Astrocyte (in vitro differentiated cells and primary cell): ENCODE results near the gene SPDYE6. TPM values are rescaled to one million over a fixed set of nuclear protein-coding genes. Genes with fewer than 3 reads are reported as not detected.

Experiments used
- DNase-seq: peaks from one replicate; pipeline ENCODE4 v3.0.0-alpha.2; 2010; ENCODE audit warnings: low read depth
- FAIRE-seq: peaks from 2 replicates; lab custom pipeline; 2011; peaks lifted over from hg19 to GRCh38; lab: Jason Lieb, UNC
- H2AFZ ChIP-seq: 2 replicates; pipeline ENCODE4 v1.6.0; 2012; ENCODE audit warnings: low read depth, low read length, inconsistent platforms
- H3K27ac ChIP-seq: 2 replicates; pipeline ENCODE4 v1.5.1; 2011; ENCODE audit warnings: low read depth, low read length, inconsistent platforms
- H3K27me3 ChIP-seq: 2 replicates; pipeline ENCODE4 v1.6.0; 2011; ENCODE audit warnings: low read length, inconsistent platforms; ENCODE audit not compliant: insufficient read depth
- H3K36me3 ChIP-seq: 2 replicates; pipeline ENCODE4 v1.5.1; 2011; ENCODE audit warnings: low read length, inconsistent platforms; ENCODE audit not compliant: insufficient read depth
- H3K4me1 ChIP-seq: 2 replicates; pipeline ENCODE4 v1.5.1; 2011; ENCODE audit warnings: low read length, inconsistent platforms; ENCODE audit not compliant: insufficient read depth
- H3K4me2 ChIP-seq: 2 replicates; pipeline ENCODE4 v1.6.0; 2012; ENCODE audit warnings: low read length, inconsistent platforms
- H3K4me3 ChIP-seq: 2 replicates; pipeline ENCODE4 v1.5.1; 2011; ENCODE audit warnings: low read depth, mild to moderate bottlenecking, low read length, inconsistent platforms; ENCODE audit not compliant: insufficient read depth
- H3K79me2 ChIP-seq: 2 replicates; pipeline ENCODE4 v1.6.0; 2012; ENCODE audit warnings: mild to moderate bottlenecking, low read length, inconsistent platforms; ENCODE audit not compliant: insufficient read depth
- H3K9ac ChIP-seq: 2 replicates; pipeline ENCODE4 v1.6.0; 2012; ENCODE audit warnings: mild to moderate bottlenecking, low read length, inconsistent platforms
- H3K9me3 ChIP-seq: 2 replicates; pipeline ENCODE4 v1.5.1; 2012; ENCODE audit warnings: low read depth, mild to moderate bottlenecking, low read length, inconsistent platforms; ENCODE audit not compliant: insufficient read depth
- H4K20me1 ChIP-seq: 2 replicates; pipeline ENCODE4 v1.6.0; 2012; ENCODE audit warnings: low read length, inconsistent platforms; ENCODE audit not compliant: insufficient read depth
- H3K27ac Mint-ChIP-seq: one replicate; pipeline ENCODE4 v1.8.0; 2021; ENCODE audit warnings: mild to moderate bottlenecking, mixed read lengths; ENCODE audit not compliant: unreplicated experiment
- H3K27me3 Mint-ChIP-seq: one replicate; pipeline ENCODE4 v1.8.0; 2021; ENCODE audit warnings: low read depth, mixed read lengths; ENCODE audit not compliant: unreplicated experiment
- H3K36me3 Mint-ChIP-seq: one replicate; pipeline ENCODE4 v1.8.0; 2021; ENCODE audit warnings: low read depth, mixed read lengths; ENCODE audit not compliant: unreplicated experiment
- H3K4me1 Mint-ChIP-seq: one replicate; pipeline ENCODE4 v1.8.0; 2021; ENCODE audit warnings: low read depth, mixed read lengths; ENCODE audit not compliant: unreplicated experiment
- H3K4me3 Mint-ChIP-seq: one replicate; pipeline ENCODE4 v1.8.0; 2021; ENCODE audit warnings: mild to moderate bottlenecking, moderate library complexity, mixed read lengths; ENCODE audit not compliant: unreplicated experiment
- H3K9me3 Mint-ChIP-seq: one replicate; pipeline ENCODE4 v1.8.0; 2021; ENCODE audit warnings: mild to moderate bottlenecking, mixed read lengths; ENCODE audit not compliant: unreplicated experiment
- CTCF ChIP-seq: IDR thresholded peaks from 2 replicates; pipeline ENCODE4 v1.5.1; 2011; ENCODE audit warnings: low read depth, mild to moderate bottlenecking, inconsistent platforms, low read length, moderate library complexity; ENCODE audit not compliant: insufficient read depth
- EZH2 ChIP-seq: IDR thresholded peaks from 2 replicates; pipeline ENCODE4 v1.6.1; 2012; ENCODE audit warnings: mild to moderate bottlenecking, low read length, inconsistent platforms; ENCODE audit not compliant: insufficient read depth
- total RNA-seq: library from RNA; stranded (reverse); gene quantifications from 2 replicates; pipeline ENCODE4 v1.2.1, GENCODE V29; 2021

SPDYE6 gene
- total RNA-seq, 1 donor from 2014 or later: not detected

- Mint-ChIP-seq H3K36me3 (no peaks in the 10 kb centered on the region), H3K4me3 (no peak overlapping the region), H3K4me1 (peaks cover 2% of the 10 kb centered on the region), H3K9me3 (no peaks in the 10 kb centered on the region), H3K27ac (no peak overlapping the region), H3K27me3 (no peaks in the 10 kb centered on the region)
- Histone ChIP-seq H3K4me1 (peaks cover 13% of the 10 kb centered on the region), H3K9me3 (no peaks in the 10 kb centered on the region), H4K20me1 (no peaks in the 10 kb centered on the region), H3K27ac (no peak overlapping the region), H3K4me2 (peak overlapping the region; percentile 86), H3K4me3 (peak overlapping the region; percentile 28), H2AFZ (peak overlapping the region; percentile 80), H3K9ac (peak overlapping the region; percentile 66), H3K27me3 (no peaks in the 10 kb centered on the region), H3K36me3 (no peaks in the 10 kb centered on the region), H3K79me2 (no peaks in the 10 kb centered on the region)
- FAIRE-seq: no peak
- peak; percentile 44 for DNase-seq
- TF ChIP-seq EZH2 (no peak), CTCF (no peak)
These were observed 49.1 kb downstream of the SPDYE6 start for GRCh38 chr7:102306916-102307677.

- Histone ChIP-seq H2AFZ (no peak overlapping the region), H4K20me1 (no peaks in the 10 kb centered on the region), H3K9ac (no peak overlapping the region), H3K4me1 (peaks cover 13% of the 10 kb centered on the region), H3K36me3 (no peaks in the 10 kb centered on the region), H3K9me3 (no peaks in the 10 kb centered on the region), H3K79me2 (no peaks in the 10 kb centered on the region), H3K4me2 (no peak overlapping the region), H3K4me3 (no peak overlapping the region), H3K27ac (no peak overlapping the region), H3K27me3 (peaks cover 2% of the 10 kb centered on the region)
- no peak for DNase-seq
- H3K36me3 Mint-ChIP-seq: no peaks in the 10 kb centered on the region
- H3K9me3 Mint-ChIP-seq: no peaks in the 10 kb centered on the region
- no peak for FAIRE-seq
- peaks cover 2% of the 10 kb centered on the region for H3K4me1 Mint-ChIP-seq
- no peak overlapping the region for H3K4me3 Mint-ChIP-seq
- peaks cover 5% of the 10 kb centered on the region for H3K27me3 Mint-ChIP-seq
- no peak overlapping the region for H3K27ac Mint-ChIP-seq
- TF ChIP-seq CTCF (no peak), EZH2 (no peak)
These were observed 50.6 kb downstream of the SPDYE6 start for GRCh38 chr7:102305414-102306268.
